ENCODE data around the gene DEPDC4.

DNA sequence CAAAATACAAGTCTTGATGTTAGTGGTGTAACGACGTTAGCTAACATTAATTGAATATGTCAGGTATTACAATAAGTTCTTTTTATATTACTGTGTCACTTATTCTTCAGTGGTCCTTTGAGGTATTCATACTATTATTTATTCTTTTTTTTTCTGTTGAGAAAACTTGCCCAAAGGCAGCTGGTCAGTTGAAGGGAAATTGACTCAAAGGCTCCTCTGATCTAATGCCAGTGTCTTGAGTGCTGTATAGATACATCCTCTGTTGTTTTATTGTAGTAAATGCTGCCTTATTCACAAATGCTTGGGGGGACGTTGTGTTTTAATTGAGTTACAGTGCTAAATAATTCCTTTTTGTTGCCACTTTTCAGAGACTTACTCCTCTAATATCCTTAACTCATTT lies 23.1 kb upstream of the DEPDC4 start:
- TF ChIP-seq CTCF (IDR thresholded peaks at IDR 0.05) (no peak), POLR2A (IDR thresholded peaks at IDR 0.05) (no peak), POLR2AphosphoS5 (IDR thresholded peaks at IDR 0.05) (no peak), EP300 (IDR thresholded peaks at IDR 0.05) (no peak)
